IMR-90 (cell line): ENCODE measurements around the gene TMEM233. TPM values are rescaled to one million over a fixed set of nuclear protein-coding genes. Genes with fewer than 3 reads are reported as not detected.

Experiments used
- ATAC-seq: fragments of 200-7000 bp; cut with Tn5 transposase; 2 replicates; pipeline ENCODE4 v1.9.1; 2020; ENCODE audit warnings: low read depth, mild to moderate bottlenecking, moderate library complexity
- BruUV-seq: library from RNA; stranded (reverse); fragments of 400-500 nt; replicated peaks from 2 replicates; lab custom pipeline; 2021; lab: Mats Ljungman, UMichigan
- CTCF ChIA-PET: fragments of 300-600 bp; formaldehyde crosslinking; extraction: SDS; loops from one replicate; lab custom pipeline; 2021; ENCODE audit warnings: antibody characterized with exemption; lab: Yijun Ruan, JAX
- POLR2A ChIA-PET: fragments of 300-600 bp; sonication (Branson Sonifier 250); formaldehyde crosslinking; loops from one replicate; lab custom pipeline; 2022; ENCODE audit warnings: antibody characterized with exemption; ENCODE audit not compliant: unreplicated experiment; lab: Charles Lee
- DNase-seq: peaks from one replicate; pipeline ENCODE4 v3.0.0; 2013
- H2AFZ ChIP-seq: replicated peaks from 2 replicates; pipeline ENCODE3; 2013; ENCODE audit warnings: low read length, mild to moderate bottlenecking; ENCODE audit not compliant: poor library complexity
- H2AK5ac ChIP-seq: 2 replicates; pipeline ENCODE4 v1.6.1; 2013; ENCODE audit warnings: low read depth, low read length, inconsistent platforms
- H2AK9ac ChIP-seq: replicated peaks from 2 replicates; pipeline ENCODE3; 2013; ENCODE audit warnings: mild to moderate bottlenecking, low read depth, low read length, moderate library complexity; ENCODE audit not compliant: poor library complexity
- H2BK120ac ChIP-seq: 2 replicates; pipeline ENCODE4 v1.6.1; 2013; ENCODE audit warnings: low read depth, low read length, inconsistent platforms
- H2BK15ac ChIP-seq: 3 replicates; pipeline ENCODE4 v1.6.1; 2013; ENCODE audit warnings: low read depth, low read length, inconsistent platforms
- H2BK20ac ChIP-seq: 2 replicates; pipeline ENCODE4 v1.6.1; 2013; ENCODE audit warnings: low read depth, mild to moderate bottlenecking, inconsistent platforms, low read length, moderate library complexity
- H2BK5ac ChIP-seq: 2 replicates; pipeline ENCODE4 v1.6.1; 2013; ENCODE audit warnings: mild to moderate bottlenecking, low read depth, low read length, inconsistent platforms; ENCODE audit not compliant: poor library complexity, severe bottlenecking
- H3K14ac ChIP-seq: replicated peaks from 2 replicates; pipeline ENCODE4 v1.6.1; 2013; ENCODE audit warnings: low read depth, low read length, inconsistent platforms
- H3K18ac ChIP-seq: 2 replicates; pipeline ENCODE4 v1.6.1; 2013; ENCODE audit warnings: low read depth, low read length, control low read depth
- H3K23ac ChIP-seq: 2 replicates; pipeline ENCODE4 v1.6.1; 2013; ENCODE audit warnings: low read depth, low read length, inconsistent platforms
- H3K27ac ChIP-seq: 2 replicates; pipeline ENCODE4 v1.5.1; 2013; ENCODE audit warnings: mild to moderate bottlenecking, control low read depth, low read length; ENCODE audit not compliant: insufficient read depth
- H3K27me3 ChIP-seq: 2 replicates; pipeline ENCODE4 v1.6.1; 2013; ENCODE audit warnings: low read length; ENCODE audit not compliant: control insufficient read depth, insufficient read depth
- H3K36me3 ChIP-seq: 2 replicates; pipeline ENCODE4 v1.6.1; 2013; ENCODE audit warnings: low read length, mixed read lengths; ENCODE audit not compliant: control insufficient read depth, insufficient read depth
- H3K4ac ChIP-seq: 2 replicates; pipeline ENCODE4 v1.6.1; 2013; ENCODE audit warnings: low read depth, low read length, inconsistent platforms
- H3K4me1 ChIP-seq: 2 replicates; pipeline ENCODE4 v1.6.1; 2013; ENCODE audit warnings: low read length, mixed read lengths; ENCODE audit not compliant: control insufficient read depth, insufficient read depth
- H3K4me2 ChIP-seq: 2 replicates; pipeline ENCODE4 v1.6.1; 2013; ENCODE audit warnings: low read depth, mild to moderate bottlenecking, control low read depth, low read length, moderate library complexity
- H3K4me3 ChIP-seq: 2 replicates; pipeline ENCODE4 v1.5.1; 2013; ENCODE audit warnings: low read depth, mild to moderate bottlenecking, control low read depth, low read length, moderate library complexity; ENCODE audit not compliant: insufficient read depth
- H3K56ac ChIP-seq: 2 replicates; pipeline ENCODE4 v1.6.1; 2013; ENCODE audit warnings: low read length, inconsistent platforms; ENCODE audit not compliant: insufficient read depth; ENCODE audit errors: extremely low read depth
- H3K79me1 ChIP-seq, 2 experiments: 2 replicates each; pipeline ENCODE4 v1.6.1; 2013; ENCODE audit warnings: low read length in 2 of 2, inconsistent platforms in 1 of 2, low read depth in 1 of 2
- H3K9ac ChIP-seq: 2 replicates; pipeline ENCODE4 v1.6.1; 2013; ENCODE audit warnings: low read depth, low read length, control low read depth
- H3K9me1 ChIP-seq: 2 replicates; pipeline ENCODE4 v1.6.1; 2013; ENCODE audit warnings: low read length, inconsistent platforms; ENCODE audit not compliant: insufficient read depth
- H3K9me3 ChIP-seq: 2 replicates; pipeline ENCODE4 v1.6.1; 2013; ENCODE audit warnings: low read length; ENCODE audit not compliant: control insufficient read depth, insufficient read depth
- H4K20me1 ChIP-seq: 2 replicates; pipeline ENCODE4 v1.6.1; 2013; ENCODE audit warnings: low read length, inconsistent platforms; ENCODE audit not compliant: insufficient read depth
- H4K5ac ChIP-seq: 2 replicates; pipeline ENCODE4 v1.6.1; 2013; ENCODE audit warnings: mild to moderate bottlenecking, low read depth, low read length, control low read depth
- H4K8ac ChIP-seq, 2 experiments: 2 replicates each; pipeline ENCODE4 v1.6.1; 2013; ENCODE audit warnings: low read depth in 2 of 2, low read length in 2 of 2, control low read depth in 1 of 2, inconsistent platforms in 1 of 2
- H4K91ac ChIP-seq: 2 replicates; pipeline ENCODE4 v1.6.1; 2013; ENCODE audit warnings: low read depth, low read length, inconsistent platforms; ENCODE audit not compliant: insufficient read depth
- CHD1 ChIP-seq: IDR thresholded peaks from 2 replicates; pipeline ENCODE4 v1.6.1; 2012; ENCODE audit warnings: low read depth, low read length, improper control_type of control experiment
- MXI1 ChIP-seq: IDR thresholded peaks from 2 replicates; pipeline ENCODE4 v1.6.1; 2012; ENCODE audit warnings: low read depth, mild to moderate bottlenecking, low read length, moderate library complexity, borderline replicate concordance
- RAD21 ChIP-seq: IDR thresholded peaks from 2 replicates; pipeline ENCODE4 v1.6.1; 2012; ENCODE audit warnings: low read length, improper control_type of control experiment
- RCOR1 ChIP-seq: IDR thresholded peaks from 2 replicates; pipeline ENCODE4 v1.6.1; 2012; ENCODE audit warnings: mild to moderate bottlenecking, low read length, improper control_type of control experiment; ENCODE audit not compliant: insufficient replicate concordance
- SMC3 ChIP-seq: fragments of 150-350 bp; IDR thresholded peaks from 2 replicates; pipeline ENCODE4 v1.6.1; 2016; ENCODE audit warnings: low read depth, mild to moderate bottlenecking, antibody characterized with exemption, low read length, moderate library complexity
- WGBS, 2 experiments: methylation state at CpG; one replicate each; pipeline versions ENCODE4 v1.1.5 to v1.1.7; 2013; ENCODE audit warnings: missing lambda C conversion rate in 2 of 2; ENCODE audit not compliant: insufficient read length in 1 of 2; ENCODE audit errors: extremely low coverage in 2 of 2; 5-methylcytosine and 5-hydroxymethylcytosine counted together
- dilution Hi-C: fragments of 300-500 bp; cut with HindIII; formaldehyde crosslinking; loops from one replicate; pipeline ENCODE4 v1.14.3; 2018; ENCODE audit warnings: low sequenced_read_pairs; ENCODE audit not compliant: unreplicated experiment
- in situ Hi-C: fragments of 300-500 bp; cut with MboI; formaldehyde crosslinking; loops from 3 replicates; pipeline ENCODE4 v1.14.3; 2019; ENCODE audit warnings: low sequenced_read_pairs, inconsistent platforms, mixed read lengths
- intact Hi-C: fragments of 100-400 bp; cut with micrococcal nuclease; formaldehyde crosslinking; loops from 2 replicates; pipeline ENCODE4 v1.10.0; 2022
- polyA plus RNA-seq, 3 experiments: library from polyadenylated mRNA; depleted of rRNA; stranded (reverse); fragments of >200 nt; gene quantifications; 2 replicates each; pipeline ENCODE4 v1.2.3, GENCODE V29; 2012; ENCODE audit warnings: low replicate concordance in 1 of 3
- total RNA-seq: library from RNA; depleted of rRNA; stranded (reverse); fragments of >200 nt; gene quantifications from 2 replicates; pipeline ENCODE4 v1.2.3, GENCODE V29; 2012

Gene TMEM233
- total and polyA plus RNA-seq, 2 of the 4 experiments (the other 2 are of a cell fraction): not detected

GRCh38 chr12:119676573-119676972, 83.0 kb downstream of the TMEM233 start:
- no peak overlapping the region for H3K27ac ChIP-seq
- H4K20me1 ChIP-seq: no peaks in the 10 kb centered on the region
- no peak overlapping the region for H3K4ac ChIP-seq
- TF ChIP-seq MXI1 (no peak), CHD1 (no peak), SMC3 (no peak), RAD21 (no peak), RCOR1 (no peak)
- H3K4me3 ChIP-seq: no peak overlapping the region
- H3K27me3 ChIP-seq: no peaks in the 10 kb centered on the region
- ATAC-seq (no peak), DNase-seq (no peak)
- peaks cover 4 to 9% of the 10 kb centered on the region in 2 experiments; a peak in 2 of 4 replicates for H3K79me1 ChIP-seq
- H2AFZ ChIP-seq: no peak overlapping the region
- H3K36me3 ChIP-seq: peaks cover 73% of the 10 kb centered on the region
- in situ Hi-C loops (no loop called here), intact Hi-C loops (no loop called here), dilution Hi-C loops (no loop called here)
- ChIA-PET POLR2A (no interaction called here), CTCF (interaction anchor here (0.7 to 0.8 kb wide), 2 partner anchors 9 to 1217 kb away, joined by 4 read pairs; partner anchors contain the start of gene PRKAB1)
- H3K4me1 ChIP-seq: no peaks in the 10 kb centered on the region
- H3K56ac ChIP-seq: no peak overlapping the region
- no peaks in the 10 kb centered on the region for H3K9me3 ChIP-seq
- no peak overlapping the region for H4K91ac ChIP-seq
- no peak overlapping the region for H2BK5ac ChIP-seq
- 95% methylated on average over 11 of the region's 13 CpGs; no CpG with 5 or more reads in 1 of the 2 experiments for WGBS, 2 experiments
- no peak overlapping the region for H4K5ac ChIP-seq
- no peak overlapping the region for H3K23ac ChIP-seq
- no peak overlapping the region for H2BK15ac ChIP-seq
- H3K14ac ChIP-seq: no peak overlapping the region
- no peak overlapping the region for H2BK20ac ChIP-seq
- no peak overlapping the region for H2AK5ac ChIP-seq
- no peaks in the 10 kb centered on the region; the same call in 1 of the 2 replicates for H3K9me1 ChIP-seq
- H3K18ac ChIP-seq: no peak overlapping the region
- H2BK120ac ChIP-seq: no peak overlapping the region
- H4K8ac ChIP-seq: no peak overlapping the region
- no peak overlapping the region for H2AK9ac ChIP-seq
- H3K4me2 ChIP-seq: no peak overlapping the region
- BruUV-seq: no TSS peak
- no peak overlapping the region for H3K9ac ChIP-seq
